HG03460 (cell line): ENCODE data around the gene ZXDC.

Experiments
- ATAC-seq: cut with Tn5 transposase; IDR thresholded peaks from one replicate; pipeline ENCODE4 v1.9.1; 2021; ENCODE audit not compliant: unreplicated experiment

Gene ZXDC

GRCh38 chr3:126511291-126511690 is 35.6 kb upstream of the ZXDC start:
- no peak for ATAC-seq

GRCh38 chr3:126510308-126510910 is 34.7 kb upstream of the ZXDC start:
- no peak for ATAC-seq

GRCh38 chr3:126509597-126510307 is 34.1 kb upstream of the ZXDC start:
- ATAC-seq, result no peak

GRCh38 chr3:126508564-126508964 is 32.9 kb upstream of the ZXDC start:
- ATAC-seq, result no peak

DNA sequence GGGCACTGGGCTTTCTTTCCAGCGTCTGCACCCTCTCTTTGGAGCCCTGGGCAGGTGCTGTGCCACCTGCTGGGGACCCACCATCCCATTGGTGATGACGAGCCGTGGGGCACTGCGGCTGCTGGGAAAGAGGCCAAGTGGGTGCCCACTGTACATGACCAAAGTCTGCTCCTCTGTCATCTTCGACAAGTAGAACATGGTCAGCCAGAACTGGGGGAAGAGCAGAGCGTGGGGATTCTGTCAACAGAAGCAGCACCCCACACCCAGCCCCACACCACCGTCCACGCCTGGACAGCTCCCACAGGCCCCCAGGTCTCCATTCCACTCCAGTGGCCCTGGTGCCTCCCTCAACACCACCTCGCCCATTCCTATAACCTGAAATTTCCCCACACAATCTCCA is 32.2 kb upstream of the ZXDC start:
- ATAC-seq, result no peak

DNA sequence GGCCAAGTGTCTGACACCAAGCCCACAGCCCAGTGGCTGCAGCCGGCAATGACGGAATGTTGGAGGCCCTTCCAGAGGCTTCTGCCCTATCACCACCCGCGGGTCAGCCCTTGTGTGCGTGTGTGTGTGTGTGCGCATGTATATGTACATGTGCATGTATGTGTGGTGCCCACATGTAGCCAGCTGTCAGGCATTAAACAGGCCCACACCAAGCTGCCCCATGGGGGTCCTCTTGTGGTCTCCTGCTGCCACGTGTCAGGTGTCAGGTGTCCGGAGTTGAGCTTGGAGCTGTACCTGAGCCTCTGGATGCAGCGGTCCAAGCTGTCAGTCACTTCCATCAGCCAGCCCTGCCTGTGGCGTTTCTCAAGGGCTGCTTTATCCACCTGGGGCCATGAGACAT is 28.0 kb upstream of the ZXDC start:
- no peak for ATAC-seq

GRCh38 chr3:126502656-126503055 is 27.0 kb upstream of the ZXDC start:
- no peak for ATAC-seq

DNA sequence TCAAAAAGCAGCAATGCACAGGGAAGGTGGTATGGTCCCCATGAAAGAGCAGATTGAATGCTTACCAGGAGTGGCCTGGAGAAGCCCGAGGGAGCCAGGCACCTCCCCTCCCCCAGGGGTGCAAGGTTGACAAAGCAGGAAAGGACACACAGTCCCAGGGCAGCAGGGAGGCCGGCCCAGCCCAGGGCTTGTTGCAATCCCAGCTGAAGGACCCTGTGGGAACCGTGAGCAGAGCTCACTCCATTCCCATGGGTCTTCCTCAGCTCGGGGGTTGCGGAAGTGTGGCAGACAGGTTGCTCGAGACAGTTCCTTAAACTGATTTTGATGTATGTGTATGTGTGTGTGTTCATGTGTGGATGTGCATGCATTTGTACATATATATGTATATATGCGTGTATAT is 26.0 kb upstream of the ZXDC start:
- no peak for ATAC-seq

- ATAC-seq, result no peak
Observed at GRCh38 chr3:126501054-126501453, 25.4 kb upstream of the ZXDC start.

GRCh38 chr3:126500016-126500415 is 24.3 kb upstream of the ZXDC start:
- ATAC-seq, result no peak

DNA sequence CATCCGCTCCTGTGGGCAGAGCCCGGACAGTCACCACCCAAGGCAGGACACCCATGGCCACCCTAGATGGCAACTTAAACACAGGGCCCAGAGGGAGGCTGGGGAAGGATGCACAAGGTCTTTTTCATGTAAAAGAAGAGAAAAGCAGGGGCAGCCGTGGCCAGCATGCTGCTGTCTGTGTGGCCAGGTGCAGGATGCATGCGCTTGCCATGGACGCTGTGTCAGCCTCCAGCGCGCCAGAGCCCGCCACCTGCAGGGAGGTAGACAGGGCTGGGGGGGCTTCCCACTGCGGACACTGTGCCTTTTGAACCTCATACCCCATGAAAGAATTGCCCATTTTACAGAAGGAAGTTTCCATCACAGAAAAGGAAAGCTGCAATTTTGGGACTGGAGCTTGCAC is 23.7 kb upstream of the ZXDC start:
- ATAC-seq, result no peak

- ATAC-seq, result no peak
Observed at GRCh38 chr3:126498929-126499328, 23.2 kb upstream of the ZXDC start.

- ATAC-seq, result no peak
Observed at GRCh38 chr3:126498461-126498860, 22.8 kb upstream of the ZXDC start.

GRCh38 chr3:126497956-126498355 is 22.3 kb upstream of the ZXDC start:
- ATAC-seq, result no peak

- ATAC-seq, result no peak
Observed at GRCh38 chr3:126496894-126497850, 21.5 kb upstream of the ZXDC start.

- no peak for ATAC-seq
Observed at GRCh38 chr3:126495786-126496185, 20.1 kb upstream of the ZXDC start.

DNA sequence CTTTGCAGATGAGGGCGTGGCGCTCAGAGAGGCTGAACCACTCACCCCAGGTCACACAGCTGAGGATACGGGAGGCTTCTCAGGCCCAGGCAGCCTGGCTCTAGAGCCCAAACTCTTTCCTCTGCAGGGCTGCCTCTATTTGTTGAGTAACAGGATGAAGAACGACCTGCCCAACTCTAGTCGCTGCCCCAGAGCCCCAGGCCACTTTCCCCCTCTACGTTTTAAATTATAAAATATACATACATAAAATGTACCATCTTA is 19.2 kb upstream of the ZXDC start:
- no peak for ATAC-seq

GRCh38 chr3:126494204-126494969 is 18.7 kb upstream of the ZXDC start:
- no peak for ATAC-seq

GRCh38 chr3:126493739-126494138 is 18.0 kb upstream of the ZXDC start:
- ATAC-seq, result no peak

- no peak for ATAC-seq
Observed at GRCh38 chr3:126493051-126493450, 17.4 kb upstream of the ZXDC start.

GRCh38 chr3:126491221-126492013 is 15.7 kb upstream of the ZXDC start:
- ATAC-seq, result no peak
